Thyroid gland (tissue), 4 donors: ENCODE measurements around the gene SLC6A3. TPM values are rescaled to one million over a fixed set of nuclear protein-coding genes. Genes with fewer than 3 reads are reported as not detected.

Experiments used
- DNase-seq, 2 donors: peaks; one replicate each; pipeline ENCODE4 v3.0.0-alpha.2; 2019
- H3K27ac ChIP-seq, 3 donors: fragments of 200-600 bp; sonication (generic); 1 replicate in 2 of 3; 2 replicates in 1 of 3; pipeline ENCODE4 v1.5.1; 2016 to 2019; ENCODE audit warnings: mild to moderate bottlenecking in 1 of 3, moderate library complexity in 1 of 3
- H3K27me3 ChIP-seq: fragments of 200-600 bp; sonication (generic); one replicate; pipeline ENCODE4 v1.5.1; 2019
- H3K36me3 ChIP-seq, 2 donors: fragments of 200-600 bp; sonication (generic); one replicate each; pipeline ENCODE4 v1.5.1; 2016 to 2019
- H3K4me1 ChIP-seq, 2 donors: fragments of 200-600 bp; sonication (generic); one replicate each; pipeline ENCODE4 v1.5.1; 2017 to 2019
- H3K4me3 ChIP-seq, 3 donors: fragments of 200-600 bp; sonication (generic); replicated peaks in 1 of 3; 1 replicate in 2 of 3; 2 replicates in 1 of 3; pipeline ENCODE4 v1.5.1; 2016; ENCODE audit warnings: mild to moderate bottlenecking in 1 of 3
- H3K9me3 ChIP-seq: fragments of 200-600 bp; sonication (generic); one replicate; pipeline ENCODE4 v1.5.1; 2017
- CTCF ChIP-seq, 6 experiments: fragments of 200-600 bp in 3 of 6; fragments of 450-650 bp in 3 of 6; sonication (generic) in 3 of 6; IDR thresholded peaks; one replicate each; pipeline ENCODE4 v1.5.1; 2016 to 2019; ENCODE audit warnings: antibody characterized with exemption in 6 of 6, mild to moderate bottlenecking in 2 of 6, inconsistent platforms in 1 of 6, moderate library complexity in 1 of 6
- POLR2A ChIP-seq, 2 donors: fragments of 450-650 bp; IDR thresholded peaks; one replicate each; pipeline ENCODE4 v1.6.1; 2017; ENCODE audit warnings: antibody characterized with exemption in 2 of 2, mild to moderate bottlenecking in 2 of 2, moderate library complexity in 1 of 2
- WGBS, 2 donors: methylation state at CpG; one replicate each; pipeline ENCODE4 v1.1.5; 2017; 5-methylcytosine and 5-hydroxymethylcytosine counted together
- intact Hi-C: fragments of 100-400 bp; cut with DNase I; formaldehyde crosslinking; loops from one replicate; pipeline ENCODE4 v1.15.1; 2023
- total RNA-seq, 4 donors: library from RNA; depleted of rRNA; stranded (reverse); fragments of >200 nt; gene quantifications; one replicate each; pipeline ENCODE4 v1.2.3, GENCODE V29; 2016

Gene SLC6A3
- total RNA-seq, 4 donors from 2014 or later, result 0.54 to 0.67 (median 0.54) TPM; not detected in 1

GRCh38 chr5:1471240-1471853, 26.1 kb upstream of the SLC6A3 start:
- TF ChIP-seq POLR2A (IDR thresholded peaks at IDR 0.05) (no peak), CTCF (IDR thresholded peaks at IDR 0.05) (no peak)
- WGBS, 2 donors, result 91 to 94% methylated on average over 7 to 8 of the region's 8 CpGs
- H3K9me3 ChIP-seq, result no peaks in the 10 kb centered on the region
- DNase-seq, result no peak
- H3K36me3 ChIP-seq, result no peaks in the 10 kb centered on the region
- no peak overlapping the region for H3K27ac ChIP-seq
- H3K4me3 ChIP-seq, result no peak overlapping the region
- peaks cover 2 to 7% of the 10 kb centered on the region in 2 donors for H3K4me1 ChIP-seq
- H3K27me3 ChIP-seq, result no peaks in the 10 kb centered on the region
- intact Hi-C loops, result no loop called here

DNA sequence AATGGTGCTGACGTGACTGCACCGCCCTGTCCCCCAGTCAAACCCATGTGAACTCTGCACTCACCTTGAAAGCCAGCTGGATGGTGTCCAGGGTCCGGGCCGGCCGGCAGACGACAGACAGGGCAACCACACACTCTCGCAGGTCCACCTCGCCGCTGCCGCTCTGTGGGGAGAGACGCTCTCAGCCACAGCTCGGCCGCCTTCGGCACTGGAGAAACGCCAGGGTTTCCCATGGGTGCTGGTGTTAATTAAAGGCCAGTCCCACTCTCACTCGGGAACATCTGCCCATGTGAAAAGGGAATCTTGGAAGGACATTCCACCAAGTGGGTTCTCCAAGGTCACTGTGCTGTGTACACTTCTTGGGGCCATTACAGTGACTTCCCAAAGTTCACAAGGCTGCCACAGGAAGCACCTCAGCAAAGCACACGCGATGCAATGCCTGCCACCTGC, 25.5 kb upstream of the SLC6A3 start:
- DNase-seq, result no peak
- no peaks in the 10 kb centered on the region for H3K27me3 ChIP-seq
- no peaks in the 10 kb centered on the region for H3K9me3 ChIP-seq
- 77 to 80% methylated on average over 18 of the region's 18 CpGs for WGBS, 2 donors
- TF ChIP-seq POLR2A (IDR thresholded peaks at IDR 0.05) (no peak), CTCF (IDR thresholded peaks at IDR 0.05) (no peak)
- H3K4me3 ChIP-seq, result no peak overlapping the region
- no peaks in the 10 kb centered on the region for H3K36me3 ChIP-seq
- H3K27ac ChIP-seq, result no peak overlapping the region
- peaks cover 0 to 3% of the 10 kb centered on the region in 2 donors for H3K4me1 ChIP-seq
- intact Hi-C loops, result no loop called here

- H3K4me1 ChIP-seq, result no peaks in the 10 kb centered on the region
- intact Hi-C loops, result no loop called here
- no peaks in the 10 kb centered on the region for H3K9me3 ChIP-seq
- TF ChIP-seq POLR2A (IDR thresholded peaks at IDR 0.05), result no peak
- TF ChIP-seq CTCF (IDR thresholded peaks at IDR 0.05), result no peak
- no peak overlapping the region for H3K4me3 ChIP-seq
- no peaks in the 10 kb centered on the region for H3K36me3 ChIP-seq
- DNase-seq, result no peak
- H3K27ac ChIP-seq, result no peak overlapping the region
- H3K27me3 ChIP-seq, result no peaks in the 10 kb centered on the region
- 91 to 92% methylated on average over 24 of the region's 28 CpGs for WGBS, 2 donors
Measured at GRCh38 chr5:1468629-1469527, 23.6 kb upstream of the SLC6A3 start.

DNA sequence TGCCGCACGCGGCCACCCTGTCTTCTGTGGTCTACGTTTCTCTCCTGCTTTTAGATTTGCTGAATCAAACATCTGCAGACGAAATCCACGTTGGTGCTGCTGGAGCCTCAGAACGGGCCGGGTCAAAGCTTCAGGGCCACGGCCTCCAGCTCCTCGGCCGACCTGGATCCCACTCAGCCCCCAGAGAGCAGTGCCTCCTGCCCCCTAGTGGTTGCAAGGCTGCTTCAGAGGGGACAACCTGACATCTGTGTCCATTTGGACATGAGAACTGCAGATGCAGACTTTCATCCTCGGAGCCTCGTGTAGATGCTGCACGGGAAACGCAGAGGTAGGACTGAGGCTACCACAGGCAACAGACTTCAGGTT, 23.0 kb upstream of the SLC6A3 start:
- DNase-seq, result peak; percentile 48 to 63
- 66 to 67% methylated on average over 15 of the region's 15 CpGs for WGBS, 2 donors
- no peaks in the 10 kb centered on the region for H3K27me3 ChIP-seq
- TF ChIP-seq CTCF (IDR thresholded peaks at IDR 0.05) (peak in 5 of 6 experiments; percentile 24 to 58 (median 52)), POLR2A (IDR thresholded peaks at IDR 0.05) (no peak)
- no peak overlapping the region for H3K4me3 ChIP-seq
- intact Hi-C loops, result no loop called here
- H3K36me3 ChIP-seq, result peaks cover 3 to 5% of the 10 kb centered on the region in 2 donors
- H3K4me1 ChIP-seq, result no peaks in the 10 kb centered on the region
- H3K27ac ChIP-seq, result no peak overlapping the region
- no peaks in the 10 kb centered on the region for H3K9me3 ChIP-seq
